ENCODE data around the gene LRRC32. TPM values are rescaled to one million over a fixed set of nuclear protein-coding genes. Genes with fewer than 3 reads are reported as not detected.

Gene LRRC32
- total and polyA plus RNA-seq, 2 donors (not counting 1 experiment from before 2014, with no cell fraction given), result 19.2 to 103 TPM

GRCh38 chr11:76616676-76617552 lies 53.6 kb downstream of the LRRC32 start:
- no peaks in the 10 kb centered on the region for H3K79me2 ChIP-seq (ENCODE audit: control insufficient read depth, insufficient read depth, low read length)
- H3K4me3 ChIP-seq (replicated peaks in 1 of 4; ENCODE audit: control extremely low read depth in 1 of 4, insufficient read depth in 1 of 4, low read depth in 3 of 4, low read length in 4 of 4), result no peak overlapping the region
- DNase-seq (ENCODE audit: low read depth in 2 of 2), result no peak
- H3K4me2 ChIP-seq (ENCODE audit: extremely low read depth, insufficient read depth, low read length), result no peak overlapping the region
- no peaks in the 10 kb centered on the region for H3K36me3 ChIP-seq (ENCODE audit: control insufficient read depth, insufficient read depth, low read length)
- no peaks in the 10 kb centered on the region for H3K9me3 ChIP-seq (ENCODE audit: control insufficient read depth, insufficient read depth, low read depth, low read length)
- no peak overlapping the region for H3K27ac ChIP-seq (ENCODE audit: insufficient read depth, low read length)
- H3K27me3 ChIP-seq (ENCODE audit: control insufficient read depth, insufficient read depth, low read length), result no peaks in the 10 kb centered on the region
- no peak overlapping the region for H3K9ac ChIP-seq (ENCODE audit: insufficient read depth, low read length)
- no peaks in the 10 kb centered on the region for H4K20me1 ChIP-seq (ENCODE audit: control insufficient read depth, extremely low read depth, insufficient read depth, low read length)
- TF ChIP-seq CTCF (conservative IDR thresholded peaks at IDR 0.05 in 1 of 2, IDR thresholded peaks at IDR 0.05 in 1 of 2; ENCODE audit: low read depth in 1 of 2, low read length in 2 of 2) (no peak), EZH2 (IDR thresholded peaks at IDR 0.05; ENCODE audit: low read length, missing control alignments) (no peak)
- peaks cover 7% of the 10 kb centered on the region for H3K4me1 ChIP-seq (ENCODE audit: control insufficient read depth, extremely low read depth, insufficient read depth, low read length)
- H2AFZ ChIP-seq (ENCODE audit: low read length), result no peak overlapping the region

- Histone ChIP-seq H3K27me3 (ENCODE audit: control insufficient read depth, insufficient read depth, low read length) (no peaks in the 10 kb centered on the region), H3K4me2 (ENCODE audit: extremely low read depth, insufficient read depth, low read length) (no peak overlapping the region), H4K20me1 (ENCODE audit: control insufficient read depth, extremely low read depth, insufficient read depth, low read length) (no peaks in the 10 kb centered on the region), H3K4me3 (replicated peaks in 1 of 4; ENCODE audit: control extremely low read depth in 1 of 4, insufficient read depth in 1 of 4, low read depth in 3 of 4, low read length in 4 of 4) (no peak overlapping the region), H3K36me3 (ENCODE audit: control insufficient read depth, insufficient read depth, low read length) (no peaks in the 10 kb centered on the region), H3K4me1 (ENCODE audit: control insufficient read depth, extremely low read depth, insufficient read depth, low read length) (peaks cover 2% of the 10 kb centered on the region), H3K9me3 (ENCODE audit: control insufficient read depth, insufficient read depth, low read depth, low read length) (no peaks in the 10 kb centered on the region), H3K9ac (ENCODE audit: insufficient read depth, low read length) (no peak overlapping the region), H3K27ac (ENCODE audit: insufficient read depth, low read length) (no peak overlapping the region), H2AFZ (ENCODE audit: low read length) (no peak overlapping the region), H3K79me2 (ENCODE audit: control insufficient read depth, insufficient read depth, low read length) (no peaks in the 10 kb centered on the region)
- DNase-seq (ENCODE audit: low read depth in 2 of 2), result peak; percentile 49 to 62
- TF ChIP-seq EZH2 (IDR thresholded peaks at IDR 0.05; ENCODE audit: low read length, missing control alignments) (no peak), CTCF (conservative IDR thresholded peaks at IDR 0.05 in 1 of 2, IDR thresholded peaks at IDR 0.05 in 1 of 2; ENCODE audit: low read depth in 1 of 2, low read length in 2 of 2) (no peak)
These were observed 54.6 kb downstream of the LRRC32 start for GRCh38 chr11:76615950-76616349.

- no peaks in the 10 kb centered on the region for H3K27me3 ChIP-seq (ENCODE audit: control insufficient read depth, insufficient read depth, low read length)
- peak in 1 of 2 donors; percentile 34 for DNase-seq (ENCODE audit: low read depth in 2 of 2)
- H3K9me3 ChIP-seq (ENCODE audit: control insufficient read depth, insufficient read depth, low read depth, low read length), result no peaks in the 10 kb centered on the region
- no peaks in the 10 kb centered on the region for H3K36me3 ChIP-seq (ENCODE audit: control insufficient read depth, insufficient read depth, low read length)
- no peaks in the 10 kb centered on the region for H3K4me1 ChIP-seq (ENCODE audit: control insufficient read depth, extremely low read depth, insufficient read depth, low read length)
- H3K4me2 ChIP-seq (ENCODE audit: extremely low read depth, insufficient read depth, low read length), result no peak overlapping the region
- H3K27ac ChIP-seq (ENCODE audit: insufficient read depth, low read length), result no peak overlapping the region
- H3K4me3 ChIP-seq (replicated peaks in 1 of 4; ENCODE audit: control extremely low read depth in 1 of 4, insufficient read depth in 1 of 4, low read depth in 3 of 4, low read length in 4 of 4), result no peak overlapping the region
- H3K79me2 ChIP-seq (ENCODE audit: control insufficient read depth, insufficient read depth, low read length), result no peaks in the 10 kb centered on the region
- H4K20me1 ChIP-seq (ENCODE audit: control insufficient read depth, extremely low read depth, insufficient read depth, low read length), result no peaks in the 10 kb centered on the region
- no peak for TF ChIP-seq CTCF (conservative IDR thresholded peaks at IDR 0.05 in 1 of 2, IDR thresholded peaks at IDR 0.05 in 1 of 2; ENCODE audit: low read depth in 1 of 2, low read length in 2 of 2)
- no peak for TF ChIP-seq EZH2 (IDR thresholded peaks at IDR 0.05; ENCODE audit: low read length, missing control alignments)
- no peak overlapping the region for H3K9ac ChIP-seq (ENCODE audit: insufficient read depth, low read length)
- no peak overlapping the region for H2AFZ ChIP-seq (ENCODE audit: low read length)
These were observed 55.9 kb downstream of the LRRC32 start for GRCh38 chr11:76614471-76615179.
